Panc1 (cell line): Measurements from ENCODE around the gene CCDC57. TPM values are rescaled to one million over a fixed set of nuclear protein-coding genes. Genes with fewer than 3 reads are reported as not detected.

Source experiments
- ATAC-seq: fragments of 200-7000 bp; cut with Tn5 transposase; 2 replicates; pipeline ENCODE4 v1.9.1; 2020; ENCODE audit warnings: mild to moderate bottlenecking, moderate library complexity
- BruUV-seq: library from RNA; stranded (reverse); fragments of 400-500 nt; replicated peaks from 2 replicates; lab custom pipeline; 2021; lab: Mats Ljungman, UMichigan
- CTCF ChIA-PET: fragments of 300-600 bp; sonication (Branson Sonifier 250); formaldehyde crosslinking; loops from one replicate; lab custom pipeline; 2022; ENCODE audit warnings: antibody characterized with exemption; lab: Charles Lee
- POLR2A ChIA-PET: fragments of 300-600 bp; sonication (Branson Sonifier 250); formaldehyde crosslinking; loops from one replicate; lab custom pipeline; 2022; ENCODE audit warnings: antibody characterized with exemption; lab: Charles Lee
- DNase-seq: peaks from one replicate; pipeline ENCODE4 v3.0.0-alpha.2; 2010; ENCODE audit warnings: low read depth, low spot score
- H3K27ac ChIP-seq: 2 replicates; pipeline ENCODE4 v1.5.1; 2011; ENCODE audit warnings: mild to moderate bottlenecking, low read length, inconsistent platforms
- H3K27me3 ChIP-seq: fragments of 200-500 bp; sonication (Bioruptor generic); 2 replicates; pipeline ENCODE4 v1.6.0; 2014; ENCODE audit warnings: low read length, inconsistent platforms; ENCODE audit not compliant: control insufficient read depth, insufficient read depth
- H3K36me3 ChIP-seq: fragments of 200-500 bp; sonication (Bioruptor generic); 2 replicates; pipeline ENCODE4 v1.5.1; 2014; ENCODE audit warnings: inconsistent platforms, mild to moderate bottlenecking, low read length, moderate library complexity; ENCODE audit not compliant: control insufficient read depth, insufficient read depth
- H3K4me1 ChIP-seq: 2 replicates; pipeline ENCODE4 v1.5.1; 2011; ENCODE audit warnings: inconsistent platforms, mild to moderate bottlenecking, low read length, moderate library complexity; ENCODE audit not compliant: control insufficient read depth, insufficient read depth
- H3K4me3 ChIP-seq, 2 experiments: 2 replicates each; pipeline ENCODE4 v1.5.1; 2011 to 2012; ENCODE audit warnings: low read depth in 2 of 2, low read length in 2 of 2, mild to moderate bottlenecking in 2 of 2, inconsistent platforms in 1 of 2, moderate library complexity in 1 of 2
- H3K9me3 ChIP-seq: fragments of 200-500 bp; sonication (Bioruptor generic); 2 replicates; pipeline ENCODE4 v1.5.1; 2014; ENCODE audit warnings: low read depth, mild to moderate bottlenecking, inconsistent platforms, low read length, moderate library complexity; ENCODE audit not compliant: control insufficient read depth, insufficient read depth
- POLR2AphosphoS5 ChIP-seq: IDR thresholded peaks from 2 replicates; pipeline ENCODE4 v1.6.1; 2012; ENCODE audit warnings: mild to moderate bottlenecking, low read depth, low read length, moderate library complexity
- SIN3A ChIP-seq: IDR thresholded peaks from 2 replicates; pipeline ENCODE4 v1.6.1; 2012; ENCODE audit warnings: low read depth, mild to moderate bottlenecking, low read length, moderate library complexity, borderline replicate concordance; ENCODE audit not compliant: insufficient read depth
- TCF7L2 ChIP-seq: IDR thresholded peaks from 2 replicates; pipeline ENCODE4 v1.6.1; 2011; ENCODE audit warnings: mild to moderate bottlenecking, low read depth, low read length, inconsistent platforms
- in situ Hi-C: cut with HindIII; loops from 2 replicates; pipeline ENCODE4 v1.10.0; 2016; ENCODE audit warnings: low sequenced_read_pairs, low pct_unique_long_range_greater_than_20kb
- intact Hi-C: fragments of 100-400 bp; cut with micrococcal nuclease; formaldehyde crosslinking; loops from one replicate; pipeline ENCODE4 v1.10.0; 2022; ENCODE audit not compliant: unreplicated experiment
- total RNA-seq: library from RNA; stranded (reverse); gene quantifications from one replicate; pipeline ENCODE4 v1.2.1, GENCODE V29; 2021; ENCODE audit not compliant: unreplicated experiment
- TF ChIP-seq, protein P1 (sequence below), 2 experiments: IDR thresholded peaks; 2 replicates each; pipeline ENCODE4 v1.6.1; 2011 to 2012; ENCODE audit warnings: low read depth in 2 of 2, control low read depth in 1 of 2, low read length in 1 of 2, mild to moderate bottlenecking in 1 of 2, moderate library complexity in 1 of 2; ENCODE audit not compliant: insufficient read depth in 1 of 2
- TF ChIP-seq, protein P2 (sequence below): fragments of 450-650 bp; IDR thresholded peaks from 2 replicates; pipeline ENCODE4 v1.5.1; 2017; ENCODE audit warnings: mild to moderate bottlenecking

Gene CCDC57
- total RNA-seq, 1 experiment from 2014 or later: 63.6 TPM

DNA sequence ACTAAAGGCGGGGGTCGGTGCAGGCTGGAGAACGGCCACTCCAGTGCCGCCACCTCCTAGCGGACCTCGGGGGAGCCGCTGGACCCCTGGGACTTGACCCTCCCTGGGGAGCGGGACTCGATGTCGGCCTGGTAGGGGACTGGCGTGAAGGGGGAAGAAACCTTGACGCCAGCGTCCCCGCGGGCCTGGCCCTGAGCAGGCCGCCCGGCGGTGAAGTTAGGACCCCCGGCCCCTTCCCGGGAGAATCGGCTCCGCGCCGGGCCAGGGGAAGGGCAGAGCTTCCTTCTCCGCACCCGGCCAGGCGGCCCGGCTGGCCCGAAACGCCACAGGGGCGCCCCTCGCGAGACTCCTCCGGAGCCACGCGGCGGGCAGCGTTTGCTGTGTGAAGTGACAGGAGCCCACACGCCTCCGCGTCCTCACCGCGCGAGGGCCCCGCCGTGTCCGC lies 147.4 kb downstream of the CCDC57 start:
- TF ChIP-seq SIN3A (no peak), POLR2AphosphoS5 (no peak), TCF7L2 (no peak)
- TF ChIP-seq, protein P1, sequence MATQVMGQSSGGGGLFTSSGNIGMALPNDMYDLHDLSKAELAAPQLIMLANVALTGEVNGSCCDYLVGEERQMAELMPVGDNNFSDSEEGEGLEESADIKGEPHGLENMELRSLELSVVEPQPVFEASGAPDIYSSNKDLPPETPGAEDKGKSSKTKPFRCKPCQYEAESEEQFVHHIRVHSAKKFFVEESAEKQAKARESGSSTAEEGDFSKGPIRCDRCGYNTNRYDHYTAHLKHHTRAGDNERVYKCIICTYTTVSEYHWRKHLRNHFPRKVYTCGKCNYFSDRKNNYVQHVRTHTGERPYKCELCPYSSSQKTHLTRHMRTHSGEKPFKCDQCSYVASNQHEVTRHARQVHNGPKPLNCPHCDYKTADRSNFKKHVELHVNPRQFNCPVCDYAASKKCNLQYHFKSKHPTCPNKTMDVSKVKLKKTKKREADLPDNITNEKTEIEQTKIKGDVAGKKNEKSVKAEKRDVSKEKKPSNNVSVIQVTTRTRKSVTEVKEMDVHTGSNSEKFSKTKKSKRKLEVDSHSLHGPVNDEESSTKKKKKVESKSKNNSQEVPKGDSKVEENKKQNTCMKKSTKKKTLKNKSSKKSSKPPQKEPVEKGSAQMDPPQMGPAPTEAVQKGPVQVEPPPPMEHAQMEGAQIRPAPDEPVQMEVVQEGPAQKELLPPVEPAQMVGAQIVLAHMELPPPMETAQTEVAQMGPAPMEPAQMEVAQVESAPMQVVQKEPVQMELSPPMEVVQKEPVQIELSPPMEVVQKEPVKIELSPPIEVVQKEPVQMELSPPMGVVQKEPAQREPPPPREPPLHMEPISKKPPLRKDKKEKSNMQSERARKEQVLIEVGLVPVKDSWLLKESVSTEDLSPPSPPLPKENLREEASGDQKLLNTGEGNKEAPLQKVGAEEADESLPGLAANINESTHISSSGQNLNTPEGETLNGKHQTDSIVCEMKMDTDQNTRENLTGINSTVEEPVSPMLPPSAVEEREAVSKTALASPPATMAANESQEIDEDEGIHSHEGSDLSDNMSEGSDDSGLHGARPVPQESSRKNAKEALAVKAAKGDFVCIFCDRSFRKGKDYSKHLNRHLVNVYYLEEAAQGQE (IDR thresholded peaks at IDR 0.05; ENCODE audit: insufficient read depth in 1 of 2, low read depth in 2 of 2, low read length in 1 of 2): no peak
- TF ChIP-seq, protein P2, sequence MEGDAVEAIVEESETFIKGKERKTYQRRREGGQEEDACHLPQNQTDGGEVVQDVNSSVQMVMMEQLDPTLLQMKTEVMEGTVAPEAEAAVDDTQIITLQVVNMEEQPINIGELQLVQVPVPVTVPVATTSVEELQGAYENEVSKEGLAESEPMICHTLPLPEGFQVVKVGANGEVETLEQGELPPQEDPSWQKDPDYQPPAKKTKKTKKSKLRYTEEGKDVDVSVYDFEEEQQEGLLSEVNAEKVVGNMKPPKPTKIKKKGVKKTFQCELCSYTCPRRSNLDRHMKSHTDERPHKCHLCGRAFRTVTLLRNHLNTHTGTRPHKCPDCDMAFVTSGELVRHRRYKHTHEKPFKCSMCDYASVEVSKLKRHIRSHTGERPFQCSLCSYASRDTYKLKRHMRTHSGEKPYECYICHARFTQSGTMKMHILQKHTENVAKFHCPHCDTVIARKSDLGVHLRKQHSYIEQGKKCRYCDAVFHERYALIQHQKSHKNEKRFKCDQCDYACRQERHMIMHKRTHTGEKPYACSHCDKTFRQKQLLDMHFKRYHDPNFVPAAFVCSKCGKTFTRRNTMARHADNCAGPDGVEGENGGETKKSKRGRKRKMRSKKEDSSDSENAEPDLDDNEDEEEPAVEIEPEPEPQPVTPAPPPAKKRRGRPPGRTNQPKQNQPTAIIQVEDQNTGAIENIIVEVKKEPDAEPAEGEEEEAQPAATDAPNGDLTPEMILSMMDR: no peak

DNA sequence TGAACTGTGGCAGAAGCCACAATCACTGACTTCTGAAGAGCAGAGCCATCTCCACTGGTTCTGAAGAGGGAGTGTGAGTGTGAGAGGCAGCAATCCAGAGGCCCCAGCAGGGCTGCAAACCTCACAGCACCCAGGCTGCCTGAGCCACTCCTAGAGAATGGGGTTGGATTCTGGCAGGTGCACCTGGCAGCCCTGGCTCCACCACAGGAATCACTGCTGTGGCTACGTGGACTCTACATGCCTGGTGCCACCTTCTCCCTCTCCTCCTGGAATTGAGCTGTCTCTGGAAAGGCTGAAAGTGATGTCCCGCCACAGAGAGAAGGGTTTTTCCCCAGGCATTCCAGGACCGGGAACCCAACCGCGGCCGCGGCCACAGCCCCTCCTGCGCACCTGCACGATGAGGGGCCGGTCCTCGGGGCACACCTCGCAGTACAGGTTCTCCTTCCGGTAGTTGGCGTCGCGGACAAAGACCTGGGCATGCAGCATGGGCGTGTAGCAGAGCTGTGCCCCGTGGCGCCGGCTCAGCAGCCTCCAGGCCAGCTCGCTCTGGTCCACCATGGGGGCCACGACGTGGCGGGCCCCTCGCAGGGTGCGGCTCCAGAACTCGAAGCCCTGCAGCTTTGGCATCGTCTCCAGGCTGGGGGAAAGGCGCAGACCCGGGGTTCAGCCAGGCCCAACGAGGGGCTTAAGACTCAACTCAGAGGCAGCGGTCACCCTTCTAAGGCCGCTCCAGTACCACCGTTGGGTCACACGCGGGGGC lies 148.0 kb downstream of the CCDC57 start:
- H3K9me3 ChIP-seq: no peaks in the 10 kb centered on the region
- BruUV-seq: TSS peak; percentile 72
- intact Hi-C loops: no loop called here
- H3K27me3 ChIP-seq: no peaks in the 10 kb centered on the region
- peaks cover 17% of the 10 kb centered on the region for H3K4me1 ChIP-seq
- H3K4me3 ChIP-seq: peak overlapping the region; percentile 77 to 88
- peaks cover 3% of the 10 kb centered on the region; the same call in 1 of the 2 replicates for H3K36me3 ChIP-seq
- DNase-seq: no peak
- peak overlapping the region; percentile 90 for H3K27ac ChIP-seq
- CTCF ChIA-PET: no interaction called here
- TF ChIP-seq TCF7L2: no peak
- TF ChIP-seq, protein P1 (IDR thresholded peaks at IDR 0.05; ENCODE audit: insufficient read depth in 1 of 2, low read depth in 2 of 2, low read length in 1 of 2): no peak
- TF ChIP-seq SIN3A: no peak
- TF ChIP-seq, protein P2: no peak
- TF ChIP-seq POLR2AphosphoS5: no peak
- ATAC-seq: no peak; the same call in 1 of the 2 replicates
- in situ Hi-C loops: no loop called here
- POLR2A ChIA-PET: interaction anchor here (0.5 kb wide), 1 partner anchor 62 kb away, joined by 3 read pairs; no protein-coding TSS in a partner anchor

More for the DNA sequence above, 147.4 kb downstream of the CCDC57 start:
- peaks cover 17% of the 10 kb centered on the region for H3K4me1 ChIP-seq
- no peaks in the 10 kb centered on the region for H3K9me3 ChIP-seq
- ChIA-PET CTCF (no interaction called here), POLR2A (no interaction called here)
- intact Hi-C loops (no loop called here), in situ Hi-C loops (no loop called here)
- no TSS peak for BruUV-seq
- peaks cover 3% of the 10 kb centered on the region; the same call in 1 of the 2 replicates for H3K36me3 ChIP-seq
- ATAC-seq: peak; percentile 32
- H3K27me3 ChIP-seq: no peaks in the 10 kb centered on the region
- peak overlapping the region; percentile 77 to 88 for H3K4me3 ChIP-seq
- peak overlapping the region; percentile 90 for H3K27ac ChIP-seq
- no peak for DNase-seq
